Hepatocyte (in vitro differentiated cells): ENCODE results near the gene C1orf198. TPM values are rescaled to one million over a fixed set of nuclear protein-coding genes. Genes with fewer than 3 reads are reported as not detected.

Experiments used
- DNase-seq: peaks from one replicate; pipeline ENCODE4 v3.0.0-alpha.2; 2016; ENCODE audit warnings: low spot score
- H2AFZ ChIP-seq: fragments of 200-600 bp; sonication (generic); 2 replicates; pipeline ENCODE4 v1.6.0; 2016; ENCODE audit warnings: antibody characterized with exemption, mild to moderate bottlenecking
- H3K27ac ChIP-seq: fragments of 200-600 bp; sonication (generic); 2 replicates; pipeline ENCODE4 v1.5.1; 2016; ENCODE audit warnings: mild to moderate bottlenecking
- H3K27me3 ChIP-seq: fragments of 200-600 bp; sonication (generic); 2 replicates; pipeline ENCODE4 v1.6.1; 2016
- H3K36me3 ChIP-seq: fragments of 200-600 bp; sonication (generic); replicated peaks from 2 replicates; pipeline ENCODE4 v1.5.1; 2016; ENCODE audit warnings: low read depth; ENCODE audit not compliant: insufficient read depth
- H3K4me1 ChIP-seq: fragments of 200-600 bp; sonication (generic); 2 replicates; pipeline ENCODE4 v1.5.1; 2016; ENCODE audit warnings: mild to moderate bottlenecking, moderate library complexity; ENCODE audit not compliant: insufficient read depth
- H3K4me2 ChIP-seq: fragments of 200-600 bp; sonication (generic); 2 replicates; pipeline ENCODE4 v1.6.0; 2016
- H3K4me3 ChIP-seq: fragments of 200-600 bp; sonication (generic); 2 replicates; pipeline ENCODE4 v1.5.1; 2016; ENCODE audit warnings: mild to moderate bottlenecking
- H3K79me2 ChIP-seq: fragments of 200-600 bp; sonication (generic); 2 replicates; pipeline ENCODE4 v1.6.0; 2017; ENCODE audit warnings: mild to moderate bottlenecking
- H3K9me2 ChIP-seq: fragments of 200-600 bp; sonication (generic); replicated peaks from 2 replicates; pipeline ENCODE4 v1.6.0; 2017; ENCODE audit warnings: mild to moderate bottlenecking; ENCODE audit not compliant: insufficient read depth
- H3K9me3 ChIP-seq: fragments of 200-600 bp; sonication (generic); 2 replicates; pipeline ENCODE4 v1.5.1; 2016; ENCODE audit warnings: low read depth, mild to moderate bottlenecking
- H4K20me1 ChIP-seq: fragments of 200-600 bp; sonication (generic); 2 replicates; pipeline ENCODE4 v1.6.0; 2016; ENCODE audit warnings: mild to moderate bottlenecking; ENCODE audit not compliant: insufficient read depth, poor library complexity, severe bottlenecking
- EZH2 ChIP-seq: fragments of 200-600 bp; sonication (generic); IDR thresholded peaks from 2 replicates; pipeline ENCODE4 v1.6.1; 2016; ENCODE audit warnings: antibody characterized with exemption, mild to moderate bottlenecking, borderline replicate concordance
- EZH2phosphoT487 ChIP-seq: fragments of 200-600 bp; sonication (generic); IDR thresholded peaks from one replicate; pipeline ENCODE4 v1.6.1; 2018; ENCODE audit warnings: antibody characterized with exemption, mild to moderate bottlenecking, low read depth, moderate library complexity; ENCODE audit not compliant: unreplicated experiment, severe bottlenecking
- WGBS: methylation state at CpG from one replicate; pipeline ENCODE4 v1.1.6; 2016; ENCODE audit warnings: low lambda C conversion rate; ENCODE audit errors: missing lambda C conversion rate; 5-methylcytosine and 5-hydroxymethylcytosine counted together
- polyA plus RNA-seq: library from polyadenylated mRNA; unstranded; fragments of >200 nt; fragmentation: Nextera tagmentation; extraction: Ambion mirVana; gene quantifications from 2 replicates; pipeline ENCODE4 v1.2.1, GENCODE V29; 2016
- total RNA-seq: library from RNA; depleted of rRNA; stranded (reverse); fragments of >200 nt; gene quantifications from 2 replicates; pipeline ENCODE4 v1.2.3, GENCODE V29; 2014
- TF ChIP-seq, protein P1 (sequence below): fragments of 200-600 bp; sonication (generic); IDR thresholded peaks from 2 replicates; pipeline ENCODE4 v1.5.1; 2016; ENCODE audit warnings: antibody characterized with exemption, mild to moderate bottlenecking; ENCODE audit not compliant: poor library complexity

Gene C1orf198
- total and polyA plus RNA-seq, 2 experiments from 2014 or later: 41.4 to 56.9 TPM

DNA sequence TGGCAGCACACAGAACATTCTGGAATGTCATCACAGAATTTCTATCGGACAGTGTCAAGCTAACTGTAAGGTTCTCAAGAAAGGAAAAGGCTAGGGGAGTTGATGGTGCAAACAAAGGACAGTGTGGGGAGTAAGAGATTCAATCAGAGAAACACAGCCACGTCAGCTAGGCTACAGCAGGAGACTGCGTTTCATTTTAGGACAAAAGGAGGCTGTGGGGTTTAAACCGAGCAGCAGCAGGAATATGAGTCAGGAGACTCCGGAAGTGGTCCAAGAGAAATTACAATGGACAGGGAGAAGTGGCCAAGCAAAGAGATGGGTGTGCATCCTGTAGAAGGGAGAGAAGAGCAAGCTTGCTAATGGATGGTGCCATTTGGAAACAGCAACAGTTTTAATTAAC, 37.4 kb upstream of the C1orf198 start:
- Histone ChIP-seq H3K4me2 (no peak overlapping the region), H3K4me3 (no peak overlapping the region)

DNA sequence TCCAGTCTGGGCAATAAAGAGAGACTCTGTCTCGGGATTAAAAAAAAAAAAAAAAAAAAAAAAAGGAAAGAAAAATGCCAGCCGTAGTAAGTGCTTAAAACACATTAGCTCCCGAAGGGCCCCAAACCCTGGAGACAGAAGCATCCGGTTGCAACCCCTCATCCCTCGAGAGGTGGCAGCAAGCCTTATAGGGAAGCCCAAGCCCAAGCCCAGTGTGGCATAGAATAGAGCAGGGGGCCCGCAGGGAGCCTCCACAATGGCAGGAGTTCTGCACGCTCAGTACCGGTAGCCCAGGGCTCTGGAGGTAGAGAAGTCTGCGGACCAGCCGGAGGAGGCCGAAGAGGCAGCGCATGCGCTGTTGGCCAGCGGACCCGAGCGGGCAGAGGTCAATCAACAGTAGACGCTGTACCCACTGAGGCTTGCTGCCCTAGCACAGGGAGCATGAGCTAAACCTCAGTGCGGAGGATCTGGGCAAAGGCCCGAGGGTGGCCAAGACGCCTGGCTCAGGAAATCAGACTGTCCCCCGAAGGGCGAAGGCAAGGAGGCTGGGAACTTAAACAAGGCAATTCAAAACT, 34.1 kb upstream of the C1orf198 start:
- no peaks in the 10 kb centered on the region for H3K9me2 ChIP-seq
- no peak overlapping the region for H3K4me3 ChIP-seq
- H3K4me2 ChIP-seq: no peak overlapping the region
- WGBS: 95% methylated on average over 21 of the region's 22 CpGs
- no peaks in the 10 kb centered on the region for H4K20me1 ChIP-seq
- no peak for DNase-seq
- no peaks in the 10 kb centered on the region for H3K9me3 ChIP-seq
- H3K36me3 ChIP-seq: no peaks in the 10 kb centered on the region
- H3K27ac ChIP-seq: no peak overlapping the region
- H3K79me2 ChIP-seq: no peaks in the 10 kb centered on the region
- no peak overlapping the region for H2AFZ ChIP-seq
- H3K27me3 ChIP-seq: no peaks in the 10 kb centered on the region
- no peak for TF ChIP-seq EZH2phosphoT487
- TF ChIP-seq, protein P1, sequence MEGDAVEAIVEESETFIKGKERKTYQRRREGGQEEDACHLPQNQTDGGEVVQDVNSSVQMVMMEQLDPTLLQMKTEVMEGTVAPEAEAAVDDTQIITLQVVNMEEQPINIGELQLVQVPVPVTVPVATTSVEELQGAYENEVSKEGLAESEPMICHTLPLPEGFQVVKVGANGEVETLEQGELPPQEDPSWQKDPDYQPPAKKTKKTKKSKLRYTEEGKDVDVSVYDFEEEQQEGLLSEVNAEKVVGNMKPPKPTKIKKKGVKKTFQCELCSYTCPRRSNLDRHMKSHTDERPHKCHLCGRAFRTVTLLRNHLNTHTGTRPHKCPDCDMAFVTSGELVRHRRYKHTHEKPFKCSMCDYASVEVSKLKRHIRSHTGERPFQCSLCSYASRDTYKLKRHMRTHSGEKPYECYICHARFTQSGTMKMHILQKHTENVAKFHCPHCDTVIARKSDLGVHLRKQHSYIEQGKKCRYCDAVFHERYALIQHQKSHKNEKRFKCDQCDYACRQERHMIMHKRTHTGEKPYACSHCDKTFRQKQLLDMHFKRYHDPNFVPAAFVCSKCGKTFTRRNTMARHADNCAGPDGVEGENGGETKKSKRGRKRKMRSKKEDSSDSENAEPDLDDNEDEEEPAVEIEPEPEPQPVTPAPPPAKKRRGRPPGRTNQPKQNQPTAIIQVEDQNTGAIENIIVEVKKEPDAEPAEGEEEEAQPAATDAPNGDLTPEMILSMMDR: no peak
- no peak for TF ChIP-seq EZH2
- H3K4me1 ChIP-seq: peaks cover 4% of the 10 kb centered on the region

More for the DNA sequence above, 37.4 kb upstream of the C1orf198 start:
- H3K27ac ChIP-seq: no peak overlapping the region
- no peaks in the 10 kb centered on the region for H3K9me3 ChIP-seq
- H3K79me2 ChIP-seq: no peaks in the 10 kb centered on the region
- no peaks in the 10 kb centered on the region for H3K27me3 ChIP-seq
- H2AFZ ChIP-seq: no peak overlapping the region
- no peaks in the 10 kb centered on the region for H3K36me3 ChIP-seq
- 92% methylated on average over 5 of the region's 5 CpGs for WGBS
- no peak for TF ChIP-seq EZH2
- no peak for TF ChIP-seq EZH2phosphoT487
- TF ChIP-seq, protein P1: no peak
- peaks cover 7% of the 10 kb centered on the region for H3K4me1 ChIP-seq
- H3K9me2 ChIP-seq: no peaks in the 10 kb centered on the region
- no peak for DNase-seq
- no peaks in the 10 kb centered on the region for H4K20me1 ChIP-seq

DNA sequence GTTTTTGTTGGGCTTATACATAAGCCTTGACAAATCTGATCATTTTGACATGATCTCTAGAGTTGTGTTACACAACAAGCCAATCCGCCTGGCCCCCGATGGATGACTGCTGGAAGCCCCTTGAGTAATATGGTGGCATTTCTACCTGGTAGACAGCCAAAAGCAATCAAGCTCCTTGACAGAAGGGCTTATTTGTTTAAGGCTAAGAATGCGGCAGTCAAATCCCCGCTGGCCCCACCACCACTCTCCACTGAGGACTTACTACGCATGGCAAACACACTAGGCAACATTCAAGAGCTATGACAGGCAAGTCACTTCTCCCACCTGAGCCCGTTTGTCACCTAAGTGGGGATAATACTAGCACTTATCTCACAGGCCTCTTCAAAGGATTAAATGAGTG, 33.4 kb upstream of the C1orf198 start:
- Histone ChIP-seq H3K4me1 (no peaks in the 10 kb centered on the region), H3K36me3 (no peaks in the 10 kb centered on the region), H3K79me2 (no peaks in the 10 kb centered on the region), H3K4me3 (no peak overlapping the region), H2AFZ (no peak overlapping the region), H4K20me1 (no peaks in the 10 kb centered on the region), H3K27ac (no peak overlapping the region), H3K27me3 (no peaks in the 10 kb centered on the region), H3K9me2 (no peaks in the 10 kb centered on the region), H3K9me3 (no peaks in the 10 kb centered on the region), H3K4me2 (no peak overlapping the region)
- DNase-seq: no peak
- WGBS: 88% methylated on average over 6 of the region's 6 CpGs
- TF ChIP-seq EZH2: no peak
- TF ChIP-seq, protein P1: no peak
- no peak for TF ChIP-seq EZH2phosphoT487

DNA sequence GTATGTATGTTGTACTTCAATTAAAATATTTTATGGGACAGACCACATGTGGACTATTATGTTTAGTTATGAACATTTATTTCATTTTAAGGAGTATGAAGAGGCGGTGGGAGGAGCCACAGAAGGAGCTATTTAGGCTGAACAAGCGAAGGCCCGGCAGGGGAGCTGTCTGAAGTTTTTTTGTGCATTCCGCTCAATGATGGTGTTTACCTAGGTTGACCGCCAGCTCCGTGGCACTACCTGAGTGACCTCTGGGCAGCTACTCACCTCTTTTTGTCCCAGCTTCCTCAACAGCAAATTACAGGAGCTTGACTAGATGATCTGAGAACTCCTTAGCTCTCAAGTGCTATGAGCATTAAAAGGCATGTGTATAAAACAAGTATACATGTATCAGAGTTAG, 32.7 kb upstream of the C1orf198 start:
- Histone ChIP-seq H3K4me3 (no peak overlapping the region), H3K27me3 (no peaks in the 10 kb centered on the region), H3K4me2 (no peak overlapping the region), H2AFZ (no peak overlapping the region), H3K4me1 (no peaks in the 10 kb centered on the region), H4K20me1 (no peaks in the 10 kb centered on the region), H3K79me2 (no peaks in the 10 kb centered on the region), H3K27ac (no peak overlapping the region), H3K9me3 (no peaks in the 10 kb centered on the region), H3K36me3 (no peaks in the 10 kb centered on the region), H3K9me2 (no peaks in the 10 kb centered on the region)
- no peak for DNase-seq
- 78% methylated on average over 6 of the region's 6 CpGs for WGBS
- TF ChIP-seq, protein P1: no peak
- TF ChIP-seq EZH2: no peak
- TF ChIP-seq EZH2phosphoT487: no peak
